ENCODE results near the gene NIT1.

The NIT1 gene

DNA sequence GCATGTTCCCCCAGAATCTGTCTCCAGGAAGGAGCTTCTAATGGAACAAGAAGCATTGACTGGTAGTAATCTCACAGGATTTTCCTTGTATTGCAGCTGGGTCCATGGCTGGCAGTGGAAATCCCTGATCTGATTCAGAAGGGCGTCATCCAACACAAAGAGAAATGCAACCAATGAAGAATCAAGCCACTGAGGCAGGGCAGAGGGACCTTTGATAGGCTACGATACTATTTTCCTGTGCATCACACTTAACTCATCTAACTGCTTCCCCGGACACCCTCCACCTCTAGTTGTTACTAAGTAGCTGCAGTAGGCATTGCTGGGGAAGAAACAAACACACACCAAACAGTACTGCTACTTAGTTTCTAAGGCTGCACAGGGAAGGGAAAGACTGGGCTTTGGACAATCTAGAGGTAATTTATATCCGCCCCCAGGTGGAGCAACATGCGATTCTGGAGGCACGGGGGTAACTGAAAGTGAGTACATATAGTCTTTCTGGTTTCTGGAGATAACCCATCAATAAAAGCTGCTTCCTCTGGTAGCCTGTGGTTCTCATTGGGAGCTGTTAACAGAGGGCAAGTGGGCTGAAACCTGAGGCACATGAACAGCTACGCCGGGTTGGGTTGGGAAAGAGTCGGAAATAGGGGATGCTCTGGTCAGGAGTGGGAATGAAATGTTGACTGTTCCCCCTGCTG is 40.6 kb downstream of the NIT1 start:
- no peak for DNase-seq

DNA sequence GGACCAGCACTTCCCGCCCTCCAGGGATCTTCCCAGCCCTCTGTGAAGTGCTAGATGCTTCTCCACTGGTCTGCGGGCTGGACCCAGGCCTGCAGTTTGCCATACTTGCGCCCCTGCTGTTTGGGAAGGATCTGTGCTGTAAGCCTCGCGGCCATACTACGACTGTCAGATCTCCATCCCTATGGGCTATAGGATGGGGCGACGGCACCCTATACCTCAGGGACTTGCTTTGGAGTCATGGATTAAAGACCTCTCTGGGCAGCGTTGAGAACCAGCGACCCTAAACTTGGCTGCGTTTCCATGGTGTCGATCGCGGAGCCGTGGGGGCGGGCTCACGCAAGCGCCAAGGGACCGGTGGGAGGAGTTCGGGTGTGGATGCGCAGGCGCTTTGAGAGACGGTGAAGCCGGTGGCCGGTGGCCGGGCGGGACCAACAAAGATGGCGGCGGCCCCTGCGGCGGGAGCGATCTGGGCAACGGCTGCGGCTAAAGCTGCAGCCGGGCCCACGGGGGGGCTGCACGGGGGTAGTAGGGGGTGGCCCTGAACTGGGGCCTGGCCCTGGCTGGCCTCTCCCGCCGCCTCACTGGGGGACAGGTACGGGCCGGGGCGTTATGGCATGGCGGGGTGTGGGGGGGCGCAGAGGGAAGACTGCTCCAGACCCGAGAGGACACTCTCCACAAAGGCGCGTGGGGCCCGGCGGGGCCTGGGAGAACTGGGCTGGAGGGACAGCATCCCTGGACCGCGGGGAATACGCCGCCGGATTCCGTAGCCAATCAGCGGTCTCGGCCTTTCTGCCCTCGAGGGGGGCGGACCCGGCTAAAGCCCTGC is 41.4 kb downstream of the NIT1 start, which contains the start of gene USP21:
TSS of gene USP21 (plus strand) at position 414 of the 826 bp plus-strand sequence. CDS start 1,141 bp downstream, outside the sequence.
- peak; percentile 91 for DNase-seq

DNA sequence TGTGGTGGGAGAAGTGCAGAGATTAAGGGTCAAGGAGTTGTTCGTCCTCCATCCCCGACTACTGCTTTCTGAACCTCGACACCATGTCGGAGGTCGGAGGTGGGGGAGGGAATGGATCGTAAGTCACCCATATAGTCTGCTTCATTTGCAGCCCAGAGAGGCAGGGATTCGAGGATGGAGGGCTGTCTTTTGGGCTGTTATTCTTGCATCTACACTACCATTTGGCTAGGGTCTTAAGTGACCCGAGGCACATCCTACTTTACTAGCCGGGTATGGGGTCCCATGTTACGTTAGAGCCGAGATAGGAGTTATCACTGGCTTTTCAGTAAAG is 42.0 kb downstream of the NIT1 start:
- DNase-seq = no peak

DNA sequence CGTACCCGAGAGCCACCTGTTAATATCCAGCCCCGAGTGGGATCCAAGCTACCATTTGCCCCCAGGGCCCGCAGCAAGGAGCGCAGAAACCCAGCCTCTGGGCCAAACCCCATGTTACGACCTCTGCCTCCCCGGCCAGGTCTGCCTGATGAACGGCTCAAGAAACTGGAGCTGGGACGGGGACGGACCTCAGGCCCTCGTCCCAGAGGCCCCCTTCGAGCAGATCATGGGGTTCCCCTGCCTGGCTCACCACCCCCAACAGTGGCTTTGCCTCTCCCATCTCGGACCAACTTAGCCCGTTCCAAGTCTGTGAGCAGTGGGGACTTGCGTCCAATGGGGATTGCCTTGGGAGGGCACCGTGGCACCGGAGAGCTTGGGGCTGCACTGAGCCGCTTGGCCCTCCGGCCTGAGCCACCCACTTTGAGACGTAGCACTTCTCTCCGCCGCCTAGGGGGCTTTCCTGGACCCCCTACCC is 42.8 kb downstream of the NIT1 start:
- DNase-seq = no peak

DNA sequence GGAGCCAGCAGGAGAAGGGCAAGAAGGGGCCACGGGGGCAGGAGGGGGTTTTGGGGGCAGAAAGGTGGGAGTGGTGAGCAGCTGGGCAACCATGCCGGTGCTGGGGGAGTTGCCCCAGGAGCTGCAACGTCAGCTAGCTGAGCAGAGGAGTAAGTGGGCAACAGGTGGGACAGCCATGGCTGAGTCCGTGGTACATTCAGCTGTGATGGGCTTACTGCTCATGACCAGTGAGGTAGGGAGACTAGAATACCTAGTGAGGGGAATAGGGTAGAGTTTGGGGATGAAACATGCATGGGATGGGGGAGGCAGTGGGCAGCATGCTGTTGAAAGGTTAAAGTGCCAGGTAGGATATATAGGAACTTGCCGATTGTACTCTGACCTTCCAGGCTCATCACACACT is 43.7 kb downstream of the NIT1 start:
- no peak for DNase-seq

DNA sequence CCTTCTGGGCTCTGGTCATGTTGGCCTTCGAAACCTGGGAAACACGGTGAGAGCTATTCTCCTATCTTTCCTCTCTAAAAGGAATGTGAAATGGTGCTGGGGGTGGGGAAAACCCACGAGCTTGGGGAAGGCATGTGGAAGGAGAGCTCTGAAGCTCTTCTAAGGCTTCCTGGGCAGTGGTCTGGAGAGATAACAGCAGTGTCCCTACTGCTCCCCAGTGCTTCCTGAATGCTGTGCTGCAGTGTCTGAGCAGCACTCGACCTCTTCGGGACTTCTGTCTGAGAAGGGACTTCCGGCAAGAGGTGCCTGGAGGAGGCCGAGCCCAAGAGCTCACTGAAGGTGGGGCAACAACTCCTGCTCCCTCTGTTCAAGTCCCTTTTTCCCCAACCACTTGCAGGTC is 44.1 kb downstream of the NIT1 start:
- no peak for DNase-seq

DNA sequence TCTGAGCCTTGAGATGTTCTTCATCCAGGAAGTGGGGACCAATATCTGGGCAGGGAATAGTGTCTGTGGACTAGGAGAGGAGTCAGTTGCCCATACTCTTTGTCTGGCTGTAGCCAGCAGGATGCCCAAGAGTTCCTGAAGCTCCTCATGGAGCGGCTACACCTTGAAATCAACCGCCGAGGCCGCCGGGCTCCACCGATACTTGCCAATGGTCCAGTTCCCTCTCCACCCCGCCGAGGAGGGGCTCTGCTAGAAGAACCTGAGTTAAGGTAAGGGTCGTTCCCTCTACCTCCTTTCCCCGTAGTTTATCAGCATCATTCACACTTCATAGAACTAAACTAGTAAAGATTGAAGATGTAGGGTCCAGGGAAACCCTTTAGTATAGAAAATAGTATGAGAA is 44.9 kb downstream of the NIT1 start:
- no peak for DNase-seq

DNA sequence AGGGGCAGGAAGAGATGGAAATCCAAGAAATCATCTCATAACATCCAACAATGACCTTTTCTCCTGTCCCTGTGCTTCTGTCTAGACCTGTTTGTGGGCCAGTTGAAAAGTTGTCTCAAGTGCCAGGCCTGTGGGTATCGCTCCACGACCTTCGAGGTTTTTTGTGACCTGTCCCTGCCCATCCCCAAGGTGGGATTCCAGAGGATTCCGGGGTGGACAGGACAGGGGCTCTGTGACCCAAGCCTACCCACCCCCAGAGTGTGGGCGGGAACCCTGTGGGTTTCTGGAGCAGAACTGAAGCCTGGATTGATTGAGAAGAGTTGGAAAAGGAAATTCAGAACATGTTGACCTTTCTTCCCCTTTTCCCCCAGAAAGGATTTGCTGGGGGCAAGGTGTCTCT is 45.9 kb downstream of the NIT1 start:
- DNase-seq = no peak

DNA sequence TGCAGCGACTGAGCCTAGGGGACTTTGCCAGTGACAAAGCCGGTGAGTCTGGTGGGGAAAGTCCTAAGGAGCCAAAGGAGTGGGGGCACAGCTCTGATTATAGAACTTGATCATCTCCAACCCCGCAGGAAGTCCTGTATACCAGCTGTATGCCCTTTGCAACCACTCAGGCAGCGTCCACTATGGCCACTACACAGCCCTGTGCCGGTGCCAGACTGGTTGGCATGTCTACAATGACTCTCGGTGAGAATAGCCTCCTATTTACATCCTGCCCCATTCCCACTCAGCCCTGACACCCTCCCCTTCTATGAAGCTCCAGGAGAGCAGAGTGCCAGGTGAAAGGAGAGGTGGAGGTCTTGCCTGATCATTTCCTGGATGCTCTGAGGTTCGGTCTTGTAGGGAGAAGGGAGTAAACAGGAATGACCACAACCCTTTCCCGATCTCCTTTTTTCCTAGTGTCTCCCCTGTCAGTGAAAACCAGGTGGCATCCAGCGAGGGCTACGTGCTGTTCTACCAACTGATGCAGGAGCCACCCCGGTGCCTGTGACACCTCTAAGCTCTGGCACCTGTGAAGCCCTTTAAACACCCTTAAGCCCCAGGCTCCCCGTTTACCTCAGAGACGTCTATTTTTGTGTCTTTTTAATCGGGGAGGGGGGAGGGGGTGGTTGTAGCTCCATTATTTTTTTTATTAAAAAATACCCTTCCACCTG is 47.2 kb downstream of the NIT1 start:
- no peak for DNase-seq

DNA sequence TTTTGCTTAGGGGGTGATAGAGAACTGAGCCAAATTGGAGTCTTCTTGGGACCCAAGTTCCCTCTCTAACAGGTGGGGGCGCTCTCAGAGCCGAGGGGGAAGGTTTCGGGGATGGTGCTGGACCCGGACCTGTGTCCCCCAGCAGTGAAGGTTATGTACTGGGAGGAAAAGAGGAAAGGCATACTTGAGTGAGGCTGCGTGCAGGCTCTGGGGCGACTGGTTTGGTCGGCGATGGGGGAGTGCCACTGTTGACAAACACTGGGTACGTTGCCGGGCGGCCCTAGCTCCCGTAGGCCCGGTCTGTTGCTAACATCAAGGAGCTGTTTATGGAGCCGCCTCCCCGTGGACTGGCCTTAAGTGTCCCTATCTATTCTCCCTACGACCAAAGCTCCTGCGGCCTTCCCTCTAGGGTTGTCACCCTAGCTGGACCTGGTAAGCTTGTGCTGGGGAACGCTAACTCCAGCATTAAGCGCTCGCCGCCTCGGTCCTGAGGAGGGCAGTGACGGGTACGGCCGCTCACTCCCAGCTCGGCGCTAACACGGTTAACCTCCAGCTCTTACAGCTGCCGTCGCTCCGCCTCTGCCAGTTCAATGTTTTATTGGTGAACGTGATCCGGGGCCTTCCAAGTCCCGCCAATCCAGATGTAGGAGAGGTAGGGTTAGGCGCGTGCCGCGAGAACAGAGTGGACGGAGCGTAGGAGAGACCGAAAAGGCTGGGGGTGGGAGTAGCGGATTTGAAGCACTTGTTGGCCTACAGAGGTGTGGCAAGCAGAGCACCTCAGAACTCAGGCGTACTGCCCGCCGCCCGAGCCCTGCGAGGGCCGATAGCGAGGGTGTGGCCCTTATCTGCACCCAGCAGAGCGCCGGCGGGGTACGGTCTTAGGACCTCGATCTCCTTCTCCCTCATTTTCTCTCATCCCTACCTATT is 48.1 kb downstream of the NIT1 start, which contains the start of gene PPOX:
TSS of gene PPOX (plus strand) at position 685 of the 927 bp plus-strand sequence. CDS start 422 bp downstream, outside the sequence.
- DNase-seq = peak; percentile 98

DNA sequence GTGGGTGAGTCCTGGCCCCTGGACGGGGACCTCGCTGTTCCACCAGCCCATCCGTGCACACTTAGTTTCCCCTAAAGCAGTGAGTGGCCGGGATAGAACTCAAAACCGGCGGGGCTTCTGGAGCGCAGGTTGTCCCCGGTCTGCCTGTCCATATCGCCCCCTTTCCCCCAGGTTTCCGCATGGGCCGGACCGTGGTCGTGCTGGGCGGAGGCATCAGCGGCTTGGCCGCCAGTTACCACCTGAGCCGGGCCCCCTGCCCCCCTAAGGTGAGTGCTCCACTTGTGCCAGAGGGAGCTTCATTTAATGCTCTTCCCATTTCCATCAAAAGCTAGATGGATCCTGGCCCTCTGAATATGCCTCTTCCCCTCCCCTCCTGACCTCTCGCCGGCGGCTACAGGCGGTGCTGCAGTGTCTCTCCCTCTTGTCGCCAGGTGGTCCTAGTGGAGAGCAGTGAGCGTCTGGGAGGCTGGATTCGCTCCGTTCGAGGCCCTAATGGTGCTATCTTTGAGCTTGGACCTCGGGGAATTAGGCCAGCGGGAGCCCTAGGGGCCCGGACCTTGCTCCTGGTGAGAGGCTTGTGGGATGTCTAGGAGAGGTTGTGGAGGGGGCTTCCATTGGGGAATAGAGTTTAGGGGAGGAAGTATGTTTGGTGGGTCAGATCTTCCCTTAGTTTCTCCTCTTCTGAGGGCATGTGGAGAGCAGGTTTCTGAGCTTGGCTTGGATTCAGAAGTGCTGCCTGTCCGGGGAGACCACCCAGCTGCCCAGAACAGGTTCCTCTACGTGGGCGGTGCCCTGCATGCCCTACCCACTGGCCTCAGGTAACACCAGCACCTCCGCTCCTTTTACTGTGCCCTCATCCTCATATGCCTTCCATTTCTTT is 49.0 kb downstream of the NIT1 start:
- no peak for DNase-seq

DNA sequence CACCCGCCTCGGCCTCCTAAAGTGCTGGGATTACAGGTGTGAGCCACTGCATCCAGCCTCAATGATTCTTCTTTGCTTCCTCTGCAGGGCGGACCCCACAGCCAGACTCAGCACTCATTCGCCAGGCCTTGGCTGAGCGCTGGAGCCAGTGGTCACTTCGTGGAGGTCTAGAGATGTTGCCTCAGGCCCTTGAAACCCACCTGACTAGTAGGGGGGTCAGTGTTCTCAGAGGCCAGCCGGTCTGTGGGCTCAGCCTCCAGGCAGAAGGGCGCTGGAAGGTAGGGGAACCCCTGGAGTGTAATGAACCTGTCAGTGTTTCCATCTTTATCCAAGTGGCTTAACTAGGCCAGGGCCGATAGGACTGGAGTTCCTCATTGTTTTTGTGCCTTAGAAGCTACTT is 51.0 kb downstream of the NIT1 start:
- DNase-seq = no peak
